Nephron progenitor cell (in vitro differentiated cells): ENCODE results near the gene LEPR.
"Not testable (repeated sequence)": the region's sequence is repeated elsewhere in the genome, so short reads cannot be mapped to it uniquely, and the experiment has no call there.

Source experiments
- DNase-seq: peaks from one replicate; pipeline ENCODE4 v3.0.0; 2021
- H3K27ac Mint-ChIP-seq: 2 replicates; pipeline ENCODE4 v1.8.0; 2021; ENCODE audit warnings: mild to moderate bottlenecking, moderate library complexity, mixed read lengths
- H3K27me3 Mint-ChIP-seq: 2 replicates; pipeline ENCODE4 v1.8.0; 2021; ENCODE audit warnings: mild to moderate bottlenecking, low read depth, mixed read lengths; ENCODE audit not compliant: poor library complexity
- H3K36me3 Mint-ChIP-seq: 2 replicates; pipeline ENCODE4 v1.8.0; 2021; ENCODE audit warnings: low read depth, mixed read lengths
- H3K4me1 Mint-ChIP-seq: 2 replicates; pipeline ENCODE4 v1.8.0; 2021; ENCODE audit warnings: mixed read lengths
- H3K4me3 Mint-ChIP-seq: 2 replicates; pipeline ENCODE4 v1.8.0; 2021; ENCODE audit warnings: mild to moderate bottlenecking, moderate library complexity, mixed read lengths
- H3K9me3 Mint-ChIP-seq: 2 replicates; pipeline ENCODE4 v1.8.0; 2021; ENCODE audit warnings: mild to moderate bottlenecking, moderate library complexity, mixed read lengths
- CTCF ChIP-seq: fragments of 200-600 bp; sonication (generic); IDR thresholded peaks from 2 replicates; pipeline ENCODE4 v1.5.0; 2021; ENCODE audit warnings: antibody characterized with exemption

LEPR gene

GRCh38 chr1:65378247-65378946 lies 42.1 kb upstream of the LEPR start:
- Mint-ChIP-seq H3K36me3 (no peaks in the 10 kb centered on the region), H3K9me3 (no peaks in the 10 kb centered on the region), H3K27ac (no peak overlapping the region), H3K4me1 (no peaks in the 10 kb centered on the region), H3K4me3 (no peak overlapping the region), H3K27me3 (peaks cover 7% of the 10 kb centered on the region)
- no peak for TF ChIP-seq CTCF
- DNase-seq, result no peak

GRCh38 chr1:65384426-65384825 lies 36.0 kb upstream of the LEPR start:
- H3K27ac Mint-ChIP-seq, result not testable (repeated sequence)

GRCh38 chr1:65386439-65386838 lies 34.0 kb upstream of the LEPR start:
- Mint-ChIP-seq H3K36me3 (no peaks in the 10 kb centered on the region), H3K4me3 (no peak overlapping the region), H3K4me1 (no peaks in the 10 kb centered on the region), H3K9me3 (peaks cover 5% of the 10 kb centered on the region), H3K27me3 (peaks cover 4% of the 10 kb centered on the region), H3K27ac (no peak overlapping the region)
- no peak for TF ChIP-seq CTCF
- DNase-seq, result no peak

More at GRCh38 chr1:65384426-65384825, 36.0 kb upstream of the LEPR start:
- not testable (repeated sequence) for H3K4me1 Mint-ChIP-seq, H3K27me3 Mint-ChIP-seq, DNase-seq, H3K4me3 Mint-ChIP-seq, H3K9me3 Mint-ChIP-seq, H3K36me3 Mint-ChIP-seq

DNA sequence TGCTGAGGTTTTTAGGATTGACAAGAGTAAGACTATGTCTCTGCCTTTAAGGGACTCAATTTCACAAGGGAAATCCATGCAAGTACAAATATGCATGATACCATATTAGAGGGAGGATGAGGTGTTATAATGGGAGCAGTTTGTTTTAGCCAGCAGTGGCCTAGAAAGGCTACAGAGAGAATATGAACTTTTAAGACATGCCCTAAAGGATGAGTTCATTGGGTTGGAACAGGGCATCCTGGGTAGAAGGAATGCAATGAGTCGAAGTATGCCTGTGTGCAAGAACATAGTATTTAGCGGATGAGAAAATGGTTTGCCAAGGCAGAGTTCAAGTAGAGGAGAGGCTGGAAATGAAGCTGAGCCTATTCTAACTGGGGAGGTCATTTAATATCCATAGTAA lies 32.6 kb upstream of the LEPR start:
- Mint-ChIP-seq H3K27ac (no peak overlapping the region), H3K36me3 (no peaks in the 10 kb centered on the region), H3K4me1 (no peaks in the 10 kb centered on the region), H3K27me3 (no peaks in the 10 kb centered on the region), H3K4me3 (no peak overlapping the region), H3K9me3 (peaks cover 5% of the 10 kb centered on the region)
- no peak for TF ChIP-seq CTCF
- no peak for DNase-seq

GRCh38 chr1:65388908-65389695 lies 31.4 kb upstream of the LEPR start:
- Mint-ChIP-seq H3K4me1 (no peaks in the 10 kb centered on the region), H3K9me3 (peaks cover 5% of the 10 kb centered on the region), H3K27ac (no peak overlapping the region), H3K36me3 (no peaks in the 10 kb centered on the region), H3K27me3 (no peaks in the 10 kb centered on the region), H3K4me3 (no peak overlapping the region)
- no peak for DNase-seq
- no peak for TF ChIP-seq CTCF

DNA sequence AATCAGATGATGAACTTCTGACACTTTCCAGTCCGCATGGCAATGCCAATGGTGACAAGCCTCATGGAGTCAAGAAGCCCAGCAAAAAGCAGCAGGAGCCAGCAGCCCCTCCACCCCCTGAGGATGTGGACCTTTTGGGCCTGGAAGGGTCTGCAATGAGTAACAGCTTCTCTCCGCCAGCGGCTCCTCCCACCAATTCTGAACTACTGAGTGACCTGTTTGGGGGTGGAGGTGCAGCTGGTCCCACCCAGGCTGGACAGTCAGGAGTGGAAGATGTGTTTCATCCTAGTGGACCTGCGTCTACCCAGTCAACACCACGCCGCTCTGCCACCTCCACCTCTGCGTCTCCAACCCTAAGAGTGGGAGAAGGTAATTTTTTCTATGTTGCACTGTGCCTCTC lies 28.0 kb upstream of the LEPR start:
- H3K27ac Mint-ChIP-seq, result no peak overlapping the region
- H3K9me3 Mint-ChIP-seq, result no peaks in the 10 kb centered on the region
- no peak overlapping the region for H3K4me3 Mint-ChIP-seq
- no peaks in the 10 kb centered on the region for H3K36me3 Mint-ChIP-seq
- DNase-seq, result no peak
- no peaks in the 10 kb centered on the region for H3K27me3 Mint-ChIP-seq
- TF ChIP-seq CTCF, result no peak
- H3K4me1 Mint-ChIP-seq, result no peaks in the 10 kb centered on the region
